Measurements from ENCODE around the gene NACA2.

The NACA2 gene

GRCh38 chr17:61601297-61601696 is 10.3 kb upstream of the NACA2 start:
- H3K4me3 ChIP-seq (ENCODE audit: low read depth, low read length): no peak overlapping the region
- no peak for TF ChIP-seq CTCF (IDR thresholded peaks at IDR 0.05; ENCODE audit: low read depth, low read length)

GRCh38 chr17:61600621-61601020 is 9.6 kb upstream of the NACA2 start:
- no peak for TF ChIP-seq CTCF (IDR thresholded peaks at IDR 0.05; ENCODE audit: low read depth, low read length)
- H3K4me3 ChIP-seq (ENCODE audit: low read depth, low read length): no peak overlapping the region

- TF ChIP-seq CTCF (IDR thresholded peaks at IDR 0.05; ENCODE audit: low read depth, low read length): no peak
- no peak overlapping the region for H3K4me3 ChIP-seq (ENCODE audit: low read depth, low read length)
Measured at GRCh38 chr17:61599608-61600007, 8.6 kb upstream of the NACA2 start.

- H3K4me3 ChIP-seq (ENCODE audit: low read depth, low read length): no peak overlapping the region
Measured at GRCh38 chr17:61598014-61598413, 7.0 kb upstream of the NACA2 start.

GRCh38 chr17:61597607-61598006 is 6.6 kb upstream of the NACA2 start:
- TF ChIP-seq CTCF (IDR thresholded peaks at IDR 0.05; ENCODE audit: low read depth, low read length): no peak

More at GRCh38 chr17:61598014-61598413, 7.0 kb upstream of the NACA2 start:
- TF ChIP-seq CTCF (IDR thresholded peaks at IDR 0.05; ENCODE audit: low read depth, low read length): no peak

GRCh38 chr17:61595418-61596186 is 4.6 kb upstream of the NACA2 start:
- no peak for TF ChIP-seq CTCF (IDR thresholded peaks at IDR 0.05; ENCODE audit: low read depth, low read length)
- H3K4me3 ChIP-seq (ENCODE audit: low read depth, low read length): no peak overlapping the region

More at GRCh38 chr17:61597607-61598006, 6.6 kb upstream of the NACA2 start:
- no peak overlapping the region for H3K4me3 ChIP-seq (ENCODE audit: low read depth, low read length)

GRCh38 chr17:61594294-61594825 is 3.3 kb upstream of the NACA2 start:
- no peak for TF ChIP-seq CTCF (IDR thresholded peaks at IDR 0.05; ENCODE audit: low read depth, low read length)
- no peak overlapping the region for H3K4me3 ChIP-seq (ENCODE audit: low read depth, low read length)

Data from WI38 (cell line).